Fibroblast of the aortic adventitia (primary cell): ENCODE measurements around the gene PPP2R3A. TPM values are rescaled to one million over a fixed set of nuclear protein-coding genes. Genes with fewer than 3 reads are reported as not detected.

ENCODE experiments used
- DNase-seq: peaks from one replicate; pipeline ENCODE4 v3.0.0-alpha.2; 2010; ENCODE audit warnings: low read depth
- H3K4me3 ChIP-seq: 2 replicates; pipeline ENCODE4 v1.5.1; 2011; ENCODE audit warnings: low read depth, mild to moderate bottlenecking, control low read depth, low read length, moderate library complexity
- CTCF ChIP-seq: IDR thresholded peaks from 2 replicates; pipeline ENCODE4 v1.5.1; 2011; ENCODE audit warnings: mild to moderate bottlenecking, low read length, control low read depth, inconsistent platforms; ENCODE audit not compliant: insufficient read depth
- total RNA-seq: library from RNA; depleted of rRNA; stranded (reverse); fragments of >200 nt; gene quantifications from 2 replicates; pipeline ENCODE4 v1.2.3, GENCODE V29; 2012; ENCODE audit warnings: low replicate concordance

The PPP2R3A gene
- total RNA-seq, 1 donor: 17.9 TPM

DNA sequence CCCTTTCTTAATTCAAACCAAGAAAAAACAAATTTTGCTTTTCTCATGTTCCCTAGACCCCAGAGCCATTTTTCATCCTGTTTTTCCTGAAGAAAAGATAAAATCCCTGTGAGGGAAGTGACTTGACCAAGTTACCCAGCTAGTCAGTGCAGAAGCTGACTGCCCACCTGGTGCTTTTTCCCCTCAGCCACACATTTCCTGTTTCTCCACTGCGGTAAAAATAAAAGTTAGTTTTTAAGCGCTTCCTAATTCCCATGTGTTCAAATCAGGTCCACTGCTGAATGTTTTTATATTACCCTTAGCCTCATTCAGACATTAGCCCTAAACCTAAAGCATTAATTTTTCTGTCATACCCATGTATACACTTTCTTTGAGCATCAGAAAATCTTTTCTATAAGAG, 26.1 kb downstream of the PPP2R3A start:
- TF ChIP-seq CTCF: no peak
- DNase-seq: no peak
- no peak overlapping the region for H3K4me3 ChIP-seq

- TF ChIP-seq CTCF: no peak
- H3K4me3 ChIP-seq: no peak overlapping the region
- peak; percentile 87 for DNase-seq
Measured at GRCh38 chr3:135992072-135992471, 26.5 kb downstream of the PPP2R3A start.

- no peak overlapping the region for H3K4me3 ChIP-seq
Measured at GRCh38 chr3:135994708-135995337, 29.3 kb downstream of the PPP2R3A start.

DNA sequence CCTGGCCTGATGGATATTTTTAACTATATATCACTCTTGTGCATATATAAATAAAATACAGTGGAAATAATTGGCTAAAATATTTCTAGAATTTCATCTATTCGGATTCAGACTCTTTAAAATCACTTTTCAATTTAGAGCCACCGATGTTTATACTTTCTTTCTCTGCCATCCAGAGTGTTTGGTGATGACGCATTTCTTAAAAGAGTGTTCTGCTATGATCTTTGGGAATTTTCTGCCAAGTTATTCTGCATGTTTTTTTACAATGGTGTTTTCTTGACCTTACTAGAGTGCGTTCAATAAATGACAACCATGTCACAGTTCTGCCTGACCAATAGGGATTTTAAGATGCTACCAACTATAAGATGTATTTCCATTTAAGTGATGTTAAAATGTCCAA, 30.2 kb downstream of the PPP2R3A start:
- no peak overlapping the region for H3K4me3 ChIP-seq
- TF ChIP-seq CTCF: no peak
- no peak for DNase-seq

More at GRCh38 chr3:135994708-135995337, 29.3 kb downstream of the PPP2R3A start:
- no peak for TF ChIP-seq CTCF
- DNase-seq: no peak

- DNase-seq: no peak
- H3K4me3 ChIP-seq: no peak overlapping the region
- no peak for TF ChIP-seq CTCF
Measured at GRCh38 chr3:135997554-135998320, 32.2 kb downstream of the PPP2R3A start.

DNA sequence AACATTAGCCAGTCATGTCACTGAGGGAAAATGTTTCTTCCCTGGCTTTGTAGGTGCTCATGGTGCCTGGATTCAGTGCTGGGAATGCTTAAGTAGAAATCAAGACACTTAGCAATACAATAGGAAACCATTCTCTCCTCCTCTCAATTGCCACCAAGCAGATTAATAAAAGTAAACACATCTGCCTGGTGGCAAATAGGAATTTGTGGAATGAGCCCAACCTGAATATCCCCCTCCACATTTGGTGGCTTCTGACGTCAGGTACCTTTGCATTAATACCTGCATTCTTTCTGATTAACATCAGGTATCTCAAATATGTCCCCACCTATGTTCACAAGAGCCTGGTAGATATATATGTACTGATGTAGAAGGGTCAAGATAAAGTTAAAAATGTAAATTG, 42.7 kb downstream of the PPP2R3A start:
- no peak for TF ChIP-seq CTCF
- no peak overlapping the region for H3K4me3 ChIP-seq
- no peak for DNase-seq
